HG02840 (cell line): ENCODE data around the gene RELL1.

Experiments
- ATAC-seq: cut with Tn5 transposase; IDR thresholded peaks from one replicate; pipeline ENCODE4 v1.9.1; 2021; ENCODE audit warnings: mild to moderate bottlenecking, moderate library complexity, moderate number of reproducible peaks; ENCODE audit not compliant: unreplicated experiment, low FRiP score

The RELL1 gene

DNA sequence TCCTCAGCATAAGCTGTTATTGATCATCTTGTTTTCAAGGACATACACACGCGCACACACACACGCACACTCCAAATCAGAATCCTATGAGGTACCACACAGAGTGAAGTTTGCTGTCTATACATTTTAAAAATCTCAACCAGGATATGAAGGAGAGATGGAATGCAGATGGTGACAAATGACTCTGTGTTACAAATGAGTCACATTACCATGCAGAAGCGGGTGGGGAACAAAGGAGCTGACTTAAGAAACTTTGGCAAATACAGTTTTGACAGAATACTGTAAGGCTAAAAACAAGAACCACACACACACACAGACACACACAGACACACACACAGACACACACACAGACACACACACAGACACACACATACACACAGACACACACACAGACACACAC, 81.7 kb downstream of the RELL1 start:
- ATAC-seq: no peak

GRCh38 chr4:37603711-37604110, 82.5 kb downstream of the RELL1 start:
- no peak for ATAC-seq

- ATAC-seq: no peak
These were observed 83.1 kb downstream of the RELL1 start for GRCh38 chr4:37603070-37603468.

- ATAC-seq: no peak
These were observed 83.6 kb downstream of the RELL1 start for GRCh38 chr4:37602454-37603069.

DNA sequence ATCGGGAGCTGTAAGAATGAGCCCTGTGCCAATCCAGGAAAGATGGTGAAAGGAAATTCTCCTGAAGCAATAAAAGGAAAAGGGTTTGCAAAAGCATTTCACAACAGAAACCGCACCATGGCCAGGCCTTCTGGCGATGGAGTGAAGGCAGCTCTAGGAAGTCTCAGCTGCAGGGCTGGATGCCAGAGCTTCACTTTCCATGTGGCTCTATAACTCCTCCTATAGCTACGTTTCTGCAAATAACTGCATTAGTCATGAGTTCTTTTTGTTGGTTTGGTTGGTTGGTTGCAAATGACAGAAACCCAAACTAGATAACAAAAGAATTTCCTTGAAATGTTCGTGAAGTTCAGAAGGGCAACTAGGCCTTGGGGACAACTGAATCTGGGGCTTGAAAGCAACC, 84.6 kb downstream of the RELL1 start:
- no peak for ATAC-seq

GRCh38 chr4:37599092-37599790, 86.9 kb downstream of the RELL1 start:
- no peak for ATAC-seq

- no peak for ATAC-seq
These were observed 89.1 kb downstream of the RELL1 start for GRCh38 chr4:37597034-37597433.

GRCh38 chr4:37595875-37596680, 90.1 kb downstream of the RELL1 start:
- no peak for ATAC-seq

DNA sequence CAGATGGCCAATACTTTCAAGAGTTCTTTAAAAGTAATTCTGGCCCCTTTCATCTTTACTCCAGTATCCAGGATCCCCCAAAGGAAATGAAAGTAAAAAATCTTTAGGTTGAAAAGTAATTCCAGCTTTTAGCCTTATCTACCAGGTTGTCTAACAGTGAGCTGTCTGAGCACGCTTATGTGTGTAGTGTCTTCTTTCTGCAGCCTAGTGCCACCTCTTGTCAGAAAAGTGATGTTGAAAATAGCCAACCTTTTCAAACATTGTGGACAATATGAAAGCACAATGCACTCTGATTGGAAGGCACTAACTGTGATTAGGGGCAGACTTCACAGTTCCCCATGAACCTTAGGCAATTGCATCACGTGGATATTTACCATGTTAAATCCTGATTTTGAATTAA, 92.1 kb downstream of the RELL1 start:
- no peak for ATAC-seq

DNA sequence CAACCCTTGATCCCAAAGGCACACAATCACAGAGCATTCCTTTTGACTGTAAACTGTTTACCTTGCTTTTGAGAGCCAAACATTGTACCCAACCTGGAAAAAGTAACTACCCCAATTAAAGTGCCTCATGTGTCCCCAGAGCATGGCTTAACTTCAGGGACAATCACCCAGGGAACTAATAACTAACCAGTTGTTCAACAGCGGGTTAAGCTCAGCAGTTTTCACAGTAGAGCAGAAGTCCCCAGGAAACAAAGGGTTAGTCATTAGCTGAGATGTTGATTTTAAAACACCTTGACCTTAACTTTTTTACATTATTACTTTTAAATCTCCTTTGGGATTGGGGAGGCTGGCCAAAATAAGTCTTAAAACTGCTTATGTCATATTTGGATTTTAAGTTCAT, 94.8 kb downstream of the RELL1 start:
- no peak for ATAC-seq

- ATAC-seq: no peak
These were observed 96.2 kb downstream of the RELL1 start for GRCh38 chr4:37590016-37590415.

DNA sequence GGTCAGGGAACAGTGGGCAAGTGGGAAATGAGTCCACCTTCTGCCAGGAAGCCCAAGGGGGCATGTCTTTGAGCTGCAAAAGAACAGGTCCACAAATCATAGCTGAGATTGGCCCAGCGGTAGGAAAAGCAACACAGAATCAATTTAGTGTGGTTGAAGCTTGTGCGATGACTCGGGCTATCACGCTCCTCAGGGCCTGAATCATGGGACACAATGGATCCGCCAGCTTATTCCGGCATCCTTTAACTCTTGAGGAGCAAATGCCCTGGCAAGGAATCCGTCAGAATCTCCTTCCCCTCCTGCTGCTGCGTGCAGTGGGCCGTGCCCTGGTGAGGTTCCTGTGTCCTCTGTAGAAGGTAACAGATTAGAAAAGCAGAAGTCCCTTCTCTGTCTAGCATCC, 98.0 kb downstream of the RELL1 start:
- no peak for ATAC-seq

GRCh38 chr4:37586194-37586593, 100.0 kb downstream of the RELL1 start:
- no peak for ATAC-seq

- no peak for ATAC-seq
These were observed 101.6 kb downstream of the RELL1 start for GRCh38 chr4:37584493-37585060.

- no peak for ATAC-seq
These were observed 102.1 kb downstream of the RELL1 start for GRCh38 chr4:37584071-37584470.

DNA sequence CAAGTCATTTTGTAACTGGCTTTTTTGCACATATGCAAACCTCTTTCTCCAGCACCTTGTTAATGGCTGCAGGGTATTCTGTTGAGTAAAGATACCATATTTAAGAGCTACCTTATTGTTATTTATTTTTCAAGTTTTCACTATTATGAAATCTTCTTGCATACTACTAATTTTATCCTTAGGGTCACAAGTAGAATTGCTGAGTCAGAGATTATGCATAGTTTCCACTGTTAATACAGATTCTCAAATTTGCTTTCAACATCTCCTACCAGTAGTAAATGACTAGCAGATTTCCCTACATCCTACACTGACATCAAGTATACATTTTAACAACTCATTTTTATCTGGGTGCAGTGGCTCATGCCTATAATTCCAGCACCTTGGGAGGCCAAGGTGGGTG, 112.6 kb downstream of the RELL1 start:
- no peak for ATAC-seq

DNA sequence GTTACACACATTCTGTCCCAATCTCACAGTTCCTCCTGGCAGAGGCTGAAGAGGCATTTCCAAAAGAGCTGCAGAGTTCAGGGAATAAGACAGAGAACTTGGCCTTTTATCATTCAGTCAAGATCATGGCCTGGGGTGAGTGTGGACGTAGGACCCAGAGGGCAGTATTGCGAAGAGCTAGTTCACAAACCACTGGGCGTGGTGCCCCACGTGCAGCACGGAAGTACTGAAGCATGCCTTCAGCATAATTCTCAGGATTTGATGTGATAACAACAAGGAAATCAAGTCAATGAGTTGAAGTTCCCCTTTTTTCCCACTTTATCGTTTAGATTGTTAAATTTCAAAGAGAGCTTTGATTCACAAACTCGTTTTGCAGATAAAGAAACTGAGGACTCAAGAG, 117.7 kb downstream of the RELL1 start:
- ATAC-seq: no peak

- ATAC-seq: no peak
These were observed 118.3 kb downstream of the RELL1 start for GRCh38 chr4:37567836-37568235.

GRCh38 chr4:37562592-37562991, 123.6 kb downstream of the RELL1 start:
- no peak for ATAC-seq

DNA sequence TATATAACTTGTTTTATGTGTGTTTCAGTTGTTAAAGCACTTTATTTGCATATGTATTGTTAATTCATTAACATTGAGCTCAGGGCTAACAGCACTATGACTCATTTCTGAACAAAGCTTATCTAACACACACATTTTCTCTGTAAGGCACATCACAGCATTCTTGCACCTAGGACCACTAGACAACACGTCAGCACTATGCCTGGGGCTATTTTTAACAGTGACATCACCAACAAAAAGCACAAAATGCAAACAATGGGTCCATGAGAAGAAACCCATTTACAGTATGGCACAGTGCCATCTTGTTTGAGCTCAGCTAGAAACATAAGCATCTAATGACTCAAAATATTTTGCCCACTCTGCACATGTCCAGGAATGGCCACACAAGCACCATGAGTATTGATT, 124.4 kb downstream of the RELL1 start:
- peak; percentile 96 for ATAC-seq

DNA sequence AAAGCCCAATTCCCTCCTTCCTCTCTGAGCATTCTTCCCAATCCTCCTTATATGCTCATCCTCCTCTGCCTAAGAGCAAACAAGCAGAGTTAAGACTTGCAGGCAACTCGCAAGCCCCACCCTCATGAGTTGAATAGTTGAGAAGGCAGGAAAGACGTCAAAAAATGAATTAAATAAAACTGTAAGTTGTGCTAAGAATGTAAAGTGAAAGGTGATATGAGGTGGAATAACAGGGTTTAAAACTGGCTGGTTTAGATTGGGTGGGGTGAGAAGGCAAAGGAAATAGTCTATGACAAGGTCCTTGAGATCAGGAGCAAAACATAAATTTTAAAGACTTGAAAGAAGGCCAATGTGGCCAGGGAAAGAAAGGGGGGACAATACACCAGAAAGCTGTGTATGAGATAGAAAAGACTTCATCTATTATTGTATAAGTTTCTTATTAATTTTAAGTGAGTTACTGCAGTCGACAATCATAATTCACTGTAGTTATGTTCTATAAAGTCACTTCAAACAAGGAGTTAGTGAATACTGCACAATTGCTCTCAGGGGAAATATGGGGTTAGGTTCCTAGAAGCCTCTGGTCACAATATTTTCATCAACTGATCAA, 124.9 kb downstream of the RELL1 start:
- ATAC-seq: no peak
